Stomach smooth muscle (tissue), 2 donors: ENCODE measurements around the gene MLLT6.

Experiments used
- H3K27ac ChIP-seq: one replicate; pipeline ENCODE4 v1.7.0; 2013; ENCODE audit warnings: mild to moderate bottlenecking, low read length, inconsistent platforms
- H3K27me3 ChIP-seq, 2 donors: one replicate each; pipeline ENCODE4 v1.7.0; 2013; ENCODE audit warnings: low read length in 2 of 2; ENCODE audit not compliant: insufficient read depth in 2 of 2, control insufficient read depth in 1 of 2
- H3K36me3 ChIP-seq, 2 donors: one replicate each; pipeline ENCODE4 v1.7.0; 2013; ENCODE audit warnings: low read length in 2 of 2; ENCODE audit not compliant: control insufficient read depth in 2 of 2, insufficient read depth in 2 of 2
- H3K4me1 ChIP-seq: one replicate; pipeline ENCODE4 v1.7.0; 2013; ENCODE audit warnings: low read length; ENCODE audit not compliant: control insufficient read depth, insufficient read depth
- H3K4me3 ChIP-seq, 2 donors: one replicate each; pipeline ENCODE4 v1.7.0; 2013; ENCODE audit warnings: low read length in 2 of 2
- H3K9ac ChIP-seq, 2 donors: one replicate each; pipeline ENCODE4 v1.7.0; 2013; ENCODE audit warnings: low read length in 2 of 2, mild to moderate bottlenecking in 1 of 2
- H3K9me3 ChIP-seq, 2 donors: one replicate each; pipeline ENCODE4 v1.7.0; 2013; ENCODE audit warnings: low read length in 2 of 2; ENCODE audit not compliant: control insufficient read depth in 2 of 2
- donor health status: healthy.
- donor health status: Pancreatic carcinoma.

Gene MLLT6

GRCh38 chr17:38667099-38667786 lies 37.8 kb upstream of the MLLT6 start:
- H3K4me3 ChIP-seq = no peak overlapping the region
- H3K4me1 ChIP-seq = no peaks in the 10 kb centered on the region
- H3K9me3 ChIP-seq = no peaks in the 10 kb centered on the region
- H3K27ac ChIP-seq = no peak overlapping the region
- H3K9ac ChIP-seq = no peak overlapping the region
- H3K27me3 ChIP-seq = peaks cover 24 to 33% of the 10 kb centered on the region in 2 donors
- no peaks in the 10 kb centered on the region for H3K36me3 ChIP-seq

- H3K27me3 ChIP-seq = peaks cover 30 to 35% of the 10 kb centered on the region in 2 donors
- H3K4me1 ChIP-seq = no peaks in the 10 kb centered on the region
- H3K9ac ChIP-seq = no peak overlapping the region
- H3K9me3 ChIP-seq = no peaks in the 10 kb centered on the region
- H3K36me3 ChIP-seq = no peaks in the 10 kb centered on the region
- H3K27ac ChIP-seq = no peak overlapping the region
- no peak overlapping the region for H3K4me3 ChIP-seq
These were observed 37.3 kb upstream of the MLLT6 start for GRCh38 chr17:38667787-38668122.

GRCh38 chr17:38669520-38669919 lies 35.6 kb upstream of the MLLT6 start:
- Histone ChIP-seq H3K27me3 (peaks cover 34 to 45% of the 10 kb centered on the region in 2 donors), H3K9me3 (no peaks in the 10 kb centered on the region), H3K27ac (no peak overlapping the region), H3K9ac (no peak overlapping the region), H3K36me3 (no peaks in the 10 kb centered on the region), H3K4me3 (no peak overlapping the region), H3K4me1 (peaks cover 11% of the 10 kb centered on the region)

- Histone ChIP-seq H3K27me3 (peaks cover 40 to 64% of the 10 kb centered on the region in 2 donors), H3K9me3 (no peaks in the 10 kb centered on the region), H3K4me3 (no peak overlapping the region), H3K27ac (no peak overlapping the region), H3K4me1 (peaks cover 26% of the 10 kb centered on the region), H3K9ac (no peak overlapping the region), H3K36me3 (no peaks in the 10 kb centered on the region)
These were observed 32.9 kb upstream of the MLLT6 start for GRCh38 chr17:38671939-38672720.

GRCh38 chr17:38672788-38673706 lies 32.0 kb upstream of the MLLT6 start:
- H3K4me1 ChIP-seq = peaks cover 28% of the 10 kb centered on the region
- H3K9ac ChIP-seq = no peak overlapping the region
- H3K27me3 ChIP-seq = peaks cover 40 to 64% of the 10 kb centered on the region in 2 donors
- H3K9me3 ChIP-seq = no peaks in the 10 kb centered on the region
- no peak overlapping the region for H3K4me3 ChIP-seq
- H3K27ac ChIP-seq = no peak overlapping the region
- H3K36me3 ChIP-seq = no peaks in the 10 kb centered on the region

- Histone ChIP-seq H3K9me3 (no peaks in the 10 kb centered on the region), H3K4me1 (peaks cover 28% of the 10 kb centered on the region), H3K9ac (no peak overlapping the region), H3K27me3 (peaks cover 40 to 63% of the 10 kb centered on the region in 2 donors), H3K4me3 (peak overlapping the region in 1 of 2 donors; percentile 67), H3K36me3 (no peaks in the 10 kb centered on the region), H3K27ac (no peak overlapping the region)
These were observed 31.4 kb upstream of the MLLT6 start for GRCh38 chr17:38673707-38674013.

- Histone ChIP-seq H3K9me3 (no peaks in the 10 kb centered on the region), H3K27me3 (peaks cover 37 to 58% of the 10 kb centered on the region in 2 donors), H3K4me3 (peak overlapping the region; percentile 28 to 67), H3K4me1 (peaks cover 28% of the 10 kb centered on the region), H3K9ac (no peak overlapping the region), H3K36me3 (no peaks in the 10 kb centered on the region), H3K27ac (no peak overlapping the region)
These were observed 30.9 kb upstream of the MLLT6 start for GRCh38 chr17:38674014-38674748.

- H3K4me3 ChIP-seq = peak within 1 kb of the TSS; percentile 28 to 67
- no peaks in the 10 kb centered on the region for H3K9me3 ChIP-seq
- H3K27me3 ChIP-seq = peaks cover 29 to 51% of the 10 kb centered on the region in 2 donors
- H3K27ac ChIP-seq = no peak within 1 kb of the TSS
- no peak within 1 kb of the TSS for H3K9ac ChIP-seq
- peaks cover 28% of the 10 kb centered on the region for H3K4me1 ChIP-seq
- no peaks in the 10 kb centered on the region for H3K36me3 ChIP-seq
These were observed 30.1 kb upstream of the MLLT6 start, which contains the start of gene EPOP for GRCh38 chr17:38674749-38675615. EPOP (minus strand) TSS chr17:38674957; CDS start chr17:38674495, 462 bp downstream.

- peaks cover 21 to 45% of the 10 kb centered on the region in 2 donors for H3K27me3 ChIP-seq
- peak overlapping the region in 1 of 2 donors; percentile 40 for H3K4me3 ChIP-seq
- peaks cover 28% of the 10 kb centered on the region for H3K4me1 ChIP-seq
- H3K36me3 ChIP-seq = no peaks in the 10 kb centered on the region
- no peak overlapping the region for H3K27ac ChIP-seq
- no peaks in the 10 kb centered on the region for H3K9me3 ChIP-seq
- no peak overlapping the region for H3K9ac ChIP-seq
These were observed 28.2 kb upstream of the MLLT6 start for GRCh38 chr17:38676706-38677504.
